GM12872 (cell line): ENCODE results near the gene JAG1.

Experiments used
- TF ChIP-seq, protein P1 (sequence below): IDR thresholded peaks from 3 replicates; pipeline ENCODE4 v1.5.1; 2011; ENCODE audit warnings: low read depth, mild to moderate bottlenecking, low read length, moderate library complexity; ENCODE audit not compliant: insufficient read depth

JAG1 gene

DNA sequence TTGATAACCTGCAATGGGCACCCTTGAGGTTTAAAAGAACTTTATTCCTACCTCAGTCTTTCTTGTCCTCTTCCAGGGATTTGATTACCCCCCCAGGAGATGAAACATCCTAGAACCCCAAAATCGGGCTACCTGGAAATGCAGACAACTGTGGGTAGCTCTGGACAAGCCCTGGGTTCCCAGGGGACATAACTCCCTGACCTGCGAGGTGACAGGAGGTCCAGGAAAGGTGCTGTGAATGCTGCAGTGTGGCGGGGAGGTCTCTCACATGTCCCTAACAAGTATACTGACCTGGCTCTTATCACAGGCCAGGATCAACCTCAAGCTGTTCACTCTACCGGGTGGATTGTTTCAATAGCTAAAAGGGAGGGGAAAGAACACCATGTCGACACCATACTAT is 11.6 kb downstream of the JAG1 start:
- TF ChIP-seq, protein P1, sequence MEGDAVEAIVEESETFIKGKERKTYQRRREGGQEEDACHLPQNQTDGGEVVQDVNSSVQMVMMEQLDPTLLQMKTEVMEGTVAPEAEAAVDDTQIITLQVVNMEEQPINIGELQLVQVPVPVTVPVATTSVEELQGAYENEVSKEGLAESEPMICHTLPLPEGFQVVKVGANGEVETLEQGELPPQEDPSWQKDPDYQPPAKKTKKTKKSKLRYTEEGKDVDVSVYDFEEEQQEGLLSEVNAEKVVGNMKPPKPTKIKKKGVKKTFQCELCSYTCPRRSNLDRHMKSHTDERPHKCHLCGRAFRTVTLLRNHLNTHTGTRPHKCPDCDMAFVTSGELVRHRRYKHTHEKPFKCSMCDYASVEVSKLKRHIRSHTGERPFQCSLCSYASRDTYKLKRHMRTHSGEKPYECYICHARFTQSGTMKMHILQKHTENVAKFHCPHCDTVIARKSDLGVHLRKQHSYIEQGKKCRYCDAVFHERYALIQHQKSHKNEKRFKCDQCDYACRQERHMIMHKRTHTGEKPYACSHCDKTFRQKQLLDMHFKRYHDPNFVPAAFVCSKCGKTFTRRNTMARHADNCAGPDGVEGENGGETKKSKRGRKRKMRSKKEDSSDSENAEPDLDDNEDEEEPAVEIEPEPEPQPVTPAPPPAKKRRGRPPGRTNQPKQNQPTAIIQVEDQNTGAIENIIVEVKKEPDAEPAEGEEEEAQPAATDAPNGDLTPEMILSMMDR, result no peak

DNA sequence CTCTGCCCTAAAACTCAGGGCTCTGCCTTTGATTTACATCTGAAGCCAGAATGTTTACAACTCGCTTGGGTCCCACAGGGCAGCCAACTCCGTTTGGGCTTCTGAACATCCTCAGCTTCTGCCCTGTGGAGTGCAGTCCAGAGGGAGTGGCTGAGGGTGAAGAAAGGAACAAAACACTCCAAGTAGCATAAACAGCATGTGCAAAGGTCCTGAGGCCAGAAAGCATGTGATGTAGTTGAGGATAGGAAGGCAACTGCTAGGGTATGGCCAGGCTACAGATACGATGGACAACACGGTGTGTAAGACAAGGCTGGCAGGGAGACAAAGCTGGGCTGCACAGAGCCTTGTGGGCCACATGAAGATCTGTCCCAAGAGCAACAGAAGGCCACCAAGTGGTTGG is 12.5 kb downstream of the JAG1 start:
- TF ChIP-seq, protein P1, result no peak

DNA sequence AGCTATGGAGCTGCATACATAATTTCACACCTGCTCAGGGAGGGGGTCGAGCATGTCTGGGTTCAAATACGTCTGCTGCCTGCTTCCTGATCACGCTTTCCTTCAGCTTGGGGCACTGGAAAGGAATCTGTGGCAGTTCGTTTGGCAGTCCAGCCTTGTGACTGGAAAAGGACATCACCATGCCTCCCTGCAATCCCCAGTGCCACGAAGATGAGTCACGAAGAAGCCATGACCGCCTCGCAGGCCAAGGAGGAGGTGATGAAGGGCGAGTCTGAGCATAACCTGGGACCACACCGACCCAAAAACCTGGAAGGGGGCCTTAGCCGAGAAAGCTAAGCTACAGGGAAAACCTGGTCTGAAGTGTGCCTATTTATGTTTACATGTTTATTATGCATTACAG is 13.1 kb downstream of the JAG1 start:
- TF ChIP-seq, protein P1, result no peak

DNA sequence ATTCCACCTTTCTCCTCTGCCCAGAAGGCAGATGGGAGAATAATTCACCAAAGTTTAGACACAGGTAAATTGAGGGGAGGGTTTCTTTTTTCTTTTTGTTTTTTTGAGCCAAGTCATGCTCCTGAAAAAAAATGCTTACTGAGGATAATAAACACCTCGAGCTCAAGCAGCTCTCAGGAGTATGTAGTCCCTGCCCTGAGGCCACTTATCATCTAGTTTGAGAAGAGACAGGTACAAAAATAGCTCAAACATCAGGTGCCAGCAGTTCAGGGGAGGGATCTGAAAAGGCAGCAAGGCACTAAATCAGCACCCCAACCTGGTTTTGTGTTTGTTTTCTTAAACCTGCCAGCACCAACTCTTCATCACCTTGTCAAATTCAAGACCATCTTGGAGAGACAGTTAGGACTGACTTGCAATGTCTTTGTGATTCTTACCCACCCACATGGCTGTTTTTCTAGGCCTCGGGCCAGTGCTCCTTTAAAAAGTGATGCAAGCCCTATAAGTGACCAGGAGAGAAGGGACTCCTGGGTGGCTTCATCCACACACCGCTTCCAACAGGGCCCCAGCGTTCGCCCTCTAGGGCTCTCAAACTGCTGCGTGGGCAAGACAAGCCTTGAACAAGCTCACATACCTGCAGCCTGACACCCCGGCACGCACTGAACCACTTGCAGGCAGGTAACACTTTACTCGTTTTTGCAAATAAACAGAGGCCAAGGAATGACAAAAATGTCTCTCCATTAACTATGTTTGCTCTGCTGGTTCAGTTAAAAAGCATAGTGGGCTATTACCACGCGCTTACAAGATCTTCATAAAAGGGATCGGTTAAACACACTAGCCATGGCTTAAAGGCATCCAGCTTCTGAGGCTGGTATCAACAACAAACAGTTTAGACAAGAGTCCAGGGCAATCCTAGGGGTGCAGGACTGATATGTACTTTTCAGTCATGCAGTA is 13.9 kb downstream of the JAG1 start:
- TF ChIP-seq, protein P1, result no peak

DNA sequence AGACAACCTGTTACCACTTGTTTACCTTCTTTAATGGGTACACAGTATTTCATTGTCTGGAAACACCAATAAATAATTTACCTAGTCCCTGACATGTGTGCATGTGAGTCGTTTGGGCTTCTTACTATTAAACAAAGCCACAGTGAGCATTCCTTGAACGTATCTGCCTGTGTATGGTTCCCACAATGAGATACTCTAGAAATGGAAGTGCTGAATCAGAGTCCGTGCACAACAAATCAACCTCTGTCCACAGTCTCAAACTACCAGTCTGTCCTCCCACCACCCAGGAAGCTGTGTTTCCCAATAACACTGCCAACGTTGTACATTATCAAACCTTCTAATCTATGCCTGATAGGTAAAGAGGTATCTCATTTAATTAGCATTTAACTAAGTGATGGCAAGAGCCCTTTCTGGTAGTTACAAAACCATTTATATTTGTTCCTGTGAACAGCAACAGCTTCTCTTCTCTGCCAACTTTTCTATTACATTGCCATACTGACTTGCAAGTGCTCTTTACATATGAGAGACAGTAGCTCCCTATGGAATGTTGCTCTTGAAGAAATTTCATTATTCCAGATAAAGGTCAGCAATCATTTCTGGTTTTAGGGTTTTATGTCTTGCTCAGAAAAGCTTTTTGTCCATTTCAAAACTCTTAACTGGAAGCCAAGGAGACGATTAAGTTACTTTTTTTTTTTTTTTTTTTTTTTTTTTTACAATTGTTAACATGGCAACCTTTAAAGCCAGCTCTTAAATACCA is 14.7 kb downstream of the JAG1 start:
- TF ChIP-seq, protein P1, result no peak

DNA sequence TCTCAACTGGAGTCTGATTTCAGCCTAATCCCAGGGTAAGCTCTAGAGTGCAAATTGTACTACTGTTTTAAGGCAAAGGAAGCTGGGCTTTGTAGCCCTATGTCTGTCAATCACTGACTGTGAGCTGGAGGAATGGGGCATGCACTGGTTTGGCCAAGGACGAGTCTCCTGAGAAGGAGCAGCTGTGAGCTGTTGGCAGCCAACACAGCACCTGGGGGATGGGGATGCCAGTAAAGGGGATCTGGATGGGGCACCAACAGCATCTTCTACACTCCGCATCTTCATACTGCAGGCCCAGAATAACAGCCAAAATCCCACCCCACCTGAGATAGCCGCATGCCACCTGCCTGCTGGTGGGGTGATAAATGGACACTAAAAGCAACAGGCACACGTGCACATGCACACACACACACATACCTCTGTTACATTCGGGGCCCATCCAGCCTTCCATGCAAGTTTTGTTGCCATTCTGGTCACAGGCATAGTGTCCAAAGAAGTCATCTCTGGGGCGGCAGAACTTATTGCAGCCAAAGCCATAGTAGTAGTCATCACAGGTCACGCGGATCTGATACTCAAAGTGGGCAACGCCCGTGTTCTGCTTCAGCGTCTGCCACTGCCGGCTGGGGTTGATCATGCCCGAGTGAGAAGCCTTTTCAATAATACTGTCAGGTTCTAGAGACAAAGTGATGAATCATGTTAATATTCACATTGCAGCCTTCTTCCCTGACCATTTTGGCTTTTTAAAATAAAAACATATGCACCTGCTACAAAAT is 15.6 kb downstream of the JAG1 start:
- TF ChIP-seq, protein P1, result no peak

DNA sequence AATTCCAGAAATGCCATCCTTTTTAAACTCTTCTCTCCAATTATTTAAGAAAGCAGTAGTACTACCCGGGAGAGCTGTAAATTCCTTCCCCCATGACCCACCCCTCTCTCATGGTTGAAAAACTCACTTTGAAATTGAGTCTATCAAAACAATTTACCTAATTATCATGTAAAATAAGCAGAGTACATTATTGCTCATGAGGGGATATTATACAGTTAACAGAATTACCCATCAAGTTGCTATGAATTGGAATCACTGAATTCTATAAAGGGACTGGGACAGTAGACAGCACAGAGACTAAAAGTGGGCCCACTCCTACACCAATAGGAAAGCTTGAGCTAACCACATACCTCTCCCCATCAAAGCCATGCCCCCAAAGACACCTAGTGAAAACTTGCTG is 16.3 kb downstream of the JAG1 start:
- TF ChIP-seq, protein P1, result no peak
